Activated T-cell treated with anti-CD3 and anti-CD28 coated beads, Interleukin-2, amount 50 U/mL, for 4 hours (primary cell): ENCODE data around the gene TBCK. TPM values are rescaled to one million over a fixed set of nuclear protein-coding genes. Genes with fewer than 3 reads are reported as not detected.

Source experiments
- ATAC-seq, 2 donors: fragments of 200-7000 bp; cut with Tn5 transposase; one replicate each; pipeline ENCODE4 v1.10.0; 2021
- DNase-seq: peaks from one replicate; pipeline ENCODE4 v3.0.0-alpha.2; 2020
- H3K27me3 Mint-ChIP-seq: one replicate; pipeline ENCODE4 v1.8.0; 2021; ENCODE audit warnings: low read depth, mixed read lengths
- H3K36me3 Mint-ChIP-seq: one replicate; pipeline ENCODE4 v1.8.0; 2022; ENCODE audit warnings: mixed read lengths; ENCODE audit not compliant: insufficient read depth
- H3K4me1 Mint-ChIP-seq: one replicate; pipeline ENCODE4 v1.8.0; 2021; ENCODE audit warnings: low read depth, mixed read lengths
- H3K4me3 Mint-ChIP-seq: one replicate; pipeline ENCODE4 v1.8.0; 2021; ENCODE audit warnings: mild to moderate bottlenecking, moderate library complexity, mixed read lengths
- H3K9me3 Mint-ChIP-seq: one replicate; pipeline ENCODE4 v1.8.0; 2021; ENCODE audit warnings: mixed read lengths
- total RNA-seq, 3 donors: library from RNA; stranded (reverse); gene quantifications; one replicate each; pipeline ENCODE4 v1.2.1, GENCODE V29; 2021

Gene TBCK
- total RNA-seq, 3 donors from 2014 or later: 12.7 to 15.8 (median 15.1) TPM

DNA sequence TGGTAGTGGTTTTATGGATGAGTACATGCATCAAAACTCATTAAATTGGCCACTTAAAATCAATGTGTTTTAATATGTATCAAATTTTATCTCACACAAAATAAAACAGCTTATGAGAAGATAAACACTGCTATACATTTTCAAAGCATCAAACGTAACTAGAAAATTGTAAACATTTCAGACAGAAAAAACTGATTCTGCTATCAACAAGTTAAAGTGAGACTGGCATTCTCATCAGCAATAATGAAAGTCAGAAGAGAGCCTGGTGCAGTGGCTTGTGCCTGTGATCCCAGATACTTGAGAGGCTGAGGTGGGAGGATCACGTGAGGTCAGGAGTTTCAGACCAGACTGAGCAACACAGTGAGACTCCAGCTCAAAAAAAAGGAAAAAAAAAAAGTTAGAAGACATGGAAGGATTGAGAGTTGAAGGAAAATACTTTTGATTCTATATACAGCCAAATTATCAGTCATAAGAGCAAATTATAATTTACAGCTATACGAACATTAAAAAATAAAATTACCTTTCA lies 2.9 kb downstream of the TBCK start:
- peaks cover 36% of the 10 kb centered on the region for H3K4me1 Mint-ChIP-seq
- H3K36me3 Mint-ChIP-seq: peaks cover 3% of the 10 kb centered on the region
- DNase-seq (no peak), ATAC-seq (no peak)
- H3K27me3 Mint-ChIP-seq: no peaks in the 10 kb centered on the region
- H3K4me3 Mint-ChIP-seq: no peak overlapping the region
- no peaks in the 10 kb centered on the region for H3K9me3 Mint-ChIP-seq

DNA sequence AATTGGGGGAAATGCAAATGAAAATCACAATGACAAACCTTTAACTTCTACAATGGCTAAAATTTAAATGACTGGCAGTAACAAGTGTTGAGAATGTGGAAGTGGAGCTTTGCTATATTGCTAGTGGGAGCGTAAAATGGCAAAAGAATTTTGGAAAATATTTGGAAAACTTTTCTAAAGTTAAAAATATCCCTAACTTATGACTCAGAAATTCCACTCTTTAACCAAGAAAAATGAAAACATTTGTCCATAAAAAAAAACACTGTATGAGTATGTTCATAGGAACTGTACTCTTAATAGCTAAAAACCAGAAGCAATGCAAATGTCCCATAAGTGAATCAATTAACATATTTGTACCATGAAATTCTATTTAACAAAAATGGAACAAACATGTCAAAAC lies 3.6 kb downstream of the TBCK start:
- ATAC-seq: no peak
- no peaks in the 10 kb centered on the region for H3K27me3 Mint-ChIP-seq
- no peak overlapping the region for H3K4me3 Mint-ChIP-seq
- H3K4me1 Mint-ChIP-seq: peaks cover 36% of the 10 kb centered on the region
- no peak for DNase-seq
- no peaks in the 10 kb centered on the region for H3K9me3 Mint-ChIP-seq
- peaks cover 3% of the 10 kb centered on the region for H3K36me3 Mint-ChIP-seq

DNA sequence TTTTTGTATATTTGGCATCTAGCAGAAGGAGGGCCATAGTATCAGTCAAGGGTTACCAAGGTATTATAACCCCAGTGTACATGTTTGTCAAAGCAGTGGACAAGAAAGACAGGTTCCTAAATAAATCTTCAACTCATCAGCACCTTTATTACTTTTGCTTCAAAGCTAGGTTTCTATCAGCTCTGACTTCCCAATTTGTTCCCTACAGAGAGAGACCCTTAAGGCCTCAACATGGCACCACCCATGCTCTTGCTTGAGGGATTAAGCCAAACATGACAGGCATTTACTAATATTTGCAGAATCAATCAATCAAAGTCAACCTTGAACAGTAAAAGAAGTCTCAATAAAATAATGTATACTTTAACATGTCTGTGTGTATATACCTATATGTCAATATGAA lies 9.4 kb downstream of the TBCK start:
- Mint-ChIP-seq H3K27me3 (no peaks in the 10 kb centered on the region), H3K36me3 (peaks cover 28% of the 10 kb centered on the region), H3K4me1 (peaks cover 13% of the 10 kb centered on the region), H3K9me3 (no peaks in the 10 kb centered on the region), H3K4me3 (no peak overlapping the region)
- DNase-seq: no peak
- ATAC-seq: no peak

GRCh38 chr4:106305435-106306055 lies 10.5 kb downstream of the TBCK start:
- no peaks in the 10 kb centered on the region for H3K27me3 Mint-ChIP-seq
- H3K4me1 Mint-ChIP-seq: peaks cover 11% of the 10 kb centered on the region
- no peak for ATAC-seq
- DNase-seq: no peak
- H3K4me3 Mint-ChIP-seq: no peak overlapping the region
- peaks cover 29% of the 10 kb centered on the region for H3K36me3 Mint-ChIP-seq
- no peaks in the 10 kb centered on the region for H3K9me3 Mint-ChIP-seq

DNA sequence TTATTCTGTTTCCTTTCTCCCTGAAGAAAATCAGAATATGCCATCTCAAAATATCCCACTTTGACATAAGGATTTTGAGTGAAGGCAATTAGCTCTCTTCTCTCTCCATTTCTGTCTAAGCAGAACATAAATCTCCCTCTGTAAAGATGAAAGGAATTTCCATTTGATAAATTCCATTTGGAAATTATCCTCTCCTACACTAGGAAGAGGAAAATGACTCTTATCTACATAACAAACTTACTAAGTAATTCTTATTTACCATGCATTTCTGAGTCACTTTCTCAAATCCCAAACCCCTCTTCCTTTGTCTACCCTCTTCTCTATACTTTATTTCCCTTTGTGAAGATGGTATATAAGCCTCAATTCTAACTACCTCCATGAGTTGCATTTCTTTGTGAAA lies 11.4 kb downstream of the TBCK start:
- ATAC-seq (no peak), DNase-seq (no peak)
- Mint-ChIP-seq H3K4me1 (peaks cover 8% of the 10 kb centered on the region), H3K36me3 (peaks cover 34% of the 10 kb centered on the region), H3K27me3 (no peaks in the 10 kb centered on the region), H3K4me3 (no peak overlapping the region), H3K9me3 (no peaks in the 10 kb centered on the region)

DNA sequence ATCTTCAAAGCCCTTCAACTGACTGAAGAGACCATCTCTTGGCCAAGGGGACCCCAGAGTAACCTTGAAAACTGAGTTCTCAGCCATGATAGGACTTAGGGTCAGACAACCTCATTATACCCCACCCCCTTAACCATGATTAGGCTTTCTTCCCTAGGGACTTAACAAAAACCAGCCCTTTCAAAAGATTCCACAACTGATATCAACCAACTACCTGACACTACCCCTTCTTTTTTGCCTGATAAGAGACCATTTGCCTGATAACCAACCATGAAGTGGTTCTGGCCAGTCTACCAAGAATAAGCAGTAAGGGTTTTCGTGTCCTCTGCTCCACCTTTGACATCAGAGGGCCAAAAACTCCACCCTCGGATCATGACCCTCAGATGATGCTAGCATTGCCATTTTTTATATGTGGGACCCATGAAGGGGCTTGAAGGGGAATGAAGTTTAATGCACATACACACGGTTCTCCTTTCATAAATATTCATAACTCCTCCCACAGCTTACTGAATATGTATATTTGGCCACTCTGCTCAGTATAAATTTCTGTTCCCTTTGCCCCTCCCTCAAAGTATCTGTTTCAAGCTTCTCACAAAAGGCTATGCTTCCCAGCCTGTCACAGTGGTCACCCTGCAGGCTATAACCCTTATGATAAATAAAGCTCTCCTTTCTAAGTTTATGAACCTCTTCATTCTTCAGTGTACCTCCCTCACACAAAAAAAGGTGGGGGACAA lies 12.3 kb downstream of the TBCK start:
- no peak for DNase-seq
- Mint-ChIP-seq H3K36me3 (peaks cover 35% of the 10 kb centered on the region), H3K4me1 (peaks cover 8% of the 10 kb centered on the region), H3K27me3 (no peaks in the 10 kb centered on the region), H3K4me3 (no peak overlapping the region), H3K9me3 (no peaks in the 10 kb centered on the region)
- no peak for ATAC-seq

DNA sequence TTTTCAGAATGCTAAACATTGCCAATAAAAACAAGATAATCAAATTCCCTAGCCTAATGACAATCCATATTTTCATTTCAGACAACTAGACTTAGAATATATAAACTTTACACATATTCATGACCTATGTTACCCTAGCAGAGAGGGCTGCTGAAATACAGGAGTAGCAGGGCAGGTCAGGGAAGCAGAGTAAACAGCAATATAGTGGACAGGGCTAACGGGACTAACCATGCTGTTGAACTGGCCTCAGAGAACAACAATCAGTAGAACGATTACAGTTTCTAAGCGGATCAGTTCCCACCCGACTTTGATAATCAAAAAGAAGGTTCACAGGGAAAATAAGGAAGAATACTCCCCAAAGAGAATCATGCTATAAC lies 14.0 kb downstream of the TBCK start:
- peaks cover 37% of the 10 kb centered on the region for H3K36me3 Mint-ChIP-seq
- no peaks in the 10 kb centered on the region for H3K9me3 Mint-ChIP-seq
- no peak overlapping the region for H3K4me3 Mint-ChIP-seq
- ATAC-seq: no peak
- H3K27me3 Mint-ChIP-seq: no peaks in the 10 kb centered on the region
- no peak for DNase-seq
- peaks cover 13% of the 10 kb centered on the region for H3K4me1 Mint-ChIP-seq

DNA sequence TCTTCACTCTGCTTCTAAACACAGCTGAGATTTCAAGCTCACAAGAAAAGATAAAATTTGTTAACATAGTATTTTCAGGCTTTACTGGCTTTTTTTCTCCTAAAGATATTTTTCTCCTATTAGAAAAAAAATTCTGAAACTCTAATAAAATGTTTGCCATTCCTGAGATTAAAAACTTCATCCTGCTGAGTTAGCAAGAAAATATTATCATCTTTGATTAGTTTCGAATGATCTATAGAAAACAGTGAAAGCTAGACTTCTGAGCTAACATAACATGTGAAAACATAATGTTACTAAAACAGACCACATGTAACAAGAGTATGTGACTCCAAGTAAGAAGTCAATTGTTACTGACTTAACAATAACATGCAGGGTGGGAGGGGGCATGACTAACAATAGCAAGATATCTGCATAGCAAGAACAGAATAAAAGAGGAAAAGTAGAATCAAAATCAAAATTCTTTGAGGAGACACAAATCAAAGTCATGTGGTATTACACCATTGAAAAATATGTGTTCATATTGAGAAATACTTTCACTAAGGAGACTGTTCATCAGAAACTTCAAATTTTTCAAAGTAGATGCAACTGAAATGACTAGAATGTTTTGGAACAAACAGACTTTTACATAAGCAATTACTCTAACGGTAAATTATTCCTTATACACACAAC lies 14.5 kb downstream of the TBCK start:
- Mint-ChIP-seq H3K9me3 (no peaks in the 10 kb centered on the region), H3K4me1 (peaks cover 13% of the 10 kb centered on the region), H3K36me3 (peaks cover 35% of the 10 kb centered on the region), H3K4me3 (no peak overlapping the region), H3K27me3 (no peaks in the 10 kb centered on the region)
- no peak for ATAC-seq
- DNase-seq: no peak

DNA sequence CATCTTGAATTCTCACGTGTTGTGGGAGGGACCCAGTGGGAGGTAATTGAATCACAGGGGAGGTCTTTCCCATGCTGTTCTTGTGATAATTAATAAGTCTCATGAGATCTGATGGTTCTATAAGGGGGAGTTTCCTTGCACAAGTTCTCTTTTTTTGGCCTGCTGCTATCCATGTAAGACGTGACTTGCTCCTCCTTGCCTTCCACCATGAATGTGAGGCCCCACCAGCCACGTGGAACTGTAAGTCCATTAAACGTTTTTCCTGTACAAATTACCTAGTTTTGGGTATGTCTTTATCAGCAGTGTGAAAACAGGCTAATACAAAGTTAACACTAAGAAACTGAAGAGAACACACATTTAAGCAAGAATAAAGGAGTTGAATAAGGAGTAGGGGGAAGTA lies 16.0 kb downstream of the TBCK start:
- DNase-seq (no peak), ATAC-seq (no peak)
- Mint-ChIP-seq H3K27me3 (no peaks in the 10 kb centered on the region), H3K36me3 (peaks cover 40% of the 10 kb centered on the region), H3K9me3 (no peaks in the 10 kb centered on the region), H3K4me3 (no peak overlapping the region), H3K4me1 (peaks cover 13% of the 10 kb centered on the region)

GRCh38 chr4:106297245-106298035 lies 18.6 kb downstream of the TBCK start:
- Mint-ChIP-seq H3K9me3 (no peaks in the 10 kb centered on the region), H3K27me3 (no peaks in the 10 kb centered on the region), H3K36me3 (peaks cover 39% of the 10 kb centered on the region), H3K4me3 (no peak overlapping the region), H3K4me1 (peaks cover 12% of the 10 kb centered on the region)
- no peak for DNase-seq
- no peak for ATAC-seq

- no peaks in the 10 kb centered on the region for H3K27me3 Mint-ChIP-seq
- peaks cover 30% of the 10 kb centered on the region for H3K36me3 Mint-ChIP-seq
- no peak overlapping the region for H3K4me3 Mint-ChIP-seq
- no peaks in the 10 kb centered on the region for H3K9me3 Mint-ChIP-seq
- ATAC-seq (no peak), DNase-seq (no peak)
- H3K4me1 Mint-ChIP-seq: peaks cover 5% of the 10 kb centered on the region
These were observed 21.9 kb downstream of the TBCK start for GRCh38 chr4:106294062-106294461.

GRCh38 chr4:106291678-106292077 lies 24.3 kb downstream of the TBCK start:
- Mint-ChIP-seq H3K27me3 (no peaks in the 10 kb centered on the region), H3K36me3 (peaks cover 27% of the 10 kb centered on the region), H3K9me3 (no peaks in the 10 kb centered on the region), H3K4me3 (no peak overlapping the region), H3K4me1 (no peaks in the 10 kb centered on the region)
- DNase-seq (no peak), ATAC-seq (no peak)

DNA sequence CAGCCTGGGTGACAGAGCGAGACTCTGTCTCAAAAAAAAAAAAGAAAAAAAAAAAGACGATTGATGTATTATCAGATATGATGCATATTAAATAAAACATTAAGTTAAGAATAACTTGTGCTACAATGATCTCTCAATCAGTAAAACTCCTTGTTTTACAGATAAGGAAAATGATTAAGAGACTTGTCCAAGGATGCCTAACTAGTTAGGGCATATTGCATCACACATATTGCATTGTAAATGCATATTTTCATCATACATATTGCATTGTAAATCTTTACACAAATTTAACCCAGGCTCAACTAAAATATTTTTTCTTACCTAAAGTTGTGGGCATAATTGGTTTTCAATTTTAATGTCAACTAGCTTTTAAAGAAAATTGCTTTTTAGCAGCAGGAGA lies 26.3 kb downstream of the TBCK start:
- Mint-ChIP-seq H3K4me3 (no peak overlapping the region), H3K36me3 (peaks cover 21% of the 10 kb centered on the region), H3K4me1 (no peaks in the 10 kb centered on the region), H3K27me3 (no peaks in the 10 kb centered on the region), H3K9me3 (no peaks in the 10 kb centered on the region)
- no peak for DNase-seq
- ATAC-seq: no peak

- ATAC-seq (no peak), DNase-seq (no peak)
- no peak overlapping the region for H3K4me3 Mint-ChIP-seq
- no peaks in the 10 kb centered on the region for H3K27me3 Mint-ChIP-seq
- no peaks in the 10 kb centered on the region for H3K4me1 Mint-ChIP-seq
- H3K9me3 Mint-ChIP-seq: no peaks in the 10 kb centered on the region
- H3K36me3 Mint-ChIP-seq: peaks cover 27% of the 10 kb centered on the region
These were observed 28.5 kb downstream of the TBCK start for GRCh38 chr4:106287353-106287969.
